Panc1 (cell line): ENCODE data around the gene CWC22. TPM values are rescaled to one million over a fixed set of nuclear protein-coding genes. Genes with fewer than 3 reads are reported as not detected.

ENCODE experiments used
- ATAC-seq: fragments of 200-7000 bp; cut with Tn5 transposase; 2 replicates; pipeline ENCODE4 v1.9.1; 2020; ENCODE audit warnings: mild to moderate bottlenecking, moderate library complexity
- BruUV-seq: library from RNA; stranded (reverse); fragments of 400-500 nt; replicated peaks from 2 replicates; lab custom pipeline; 2021; lab: Mats Ljungman, UMichigan
- CTCF ChIA-PET: fragments of 300-600 bp; sonication (Branson Sonifier 250); formaldehyde crosslinking; loops from one replicate; lab custom pipeline; 2022; ENCODE audit warnings: antibody characterized with exemption; lab: Charles Lee
- POLR2A ChIA-PET: fragments of 300-600 bp; sonication (Branson Sonifier 250); formaldehyde crosslinking; loops from one replicate; lab custom pipeline; 2022; ENCODE audit warnings: antibody characterized with exemption; lab: Charles Lee
- DNase-seq: peaks from one replicate; pipeline ENCODE4 v3.0.0-alpha.2; 2010; ENCODE audit warnings: low read depth, low spot score
- H3K27ac ChIP-seq: 2 replicates; pipeline ENCODE4 v1.5.1; 2011; ENCODE audit warnings: mild to moderate bottlenecking, low read length, inconsistent platforms
- H3K27me3 ChIP-seq: fragments of 200-500 bp; sonication (Bioruptor generic); 2 replicates; pipeline ENCODE4 v1.6.0; 2014; ENCODE audit warnings: low read length, inconsistent platforms; ENCODE audit not compliant: control insufficient read depth, insufficient read depth
- H3K36me3 ChIP-seq: fragments of 200-500 bp; sonication (Bioruptor generic); 2 replicates; pipeline ENCODE4 v1.5.1; 2014; ENCODE audit warnings: inconsistent platforms, mild to moderate bottlenecking, low read length, moderate library complexity; ENCODE audit not compliant: control insufficient read depth, insufficient read depth
- H3K4me1 ChIP-seq: 2 replicates; pipeline ENCODE4 v1.5.1; 2011; ENCODE audit warnings: inconsistent platforms, mild to moderate bottlenecking, low read length, moderate library complexity; ENCODE audit not compliant: control insufficient read depth, insufficient read depth
- H3K4me3 ChIP-seq, 2 experiments: 2 replicates each; pipeline ENCODE4 v1.5.1; 2011 to 2012; ENCODE audit warnings: low read depth in 2 of 2, low read length in 2 of 2, mild to moderate bottlenecking in 2 of 2, inconsistent platforms in 1 of 2, moderate library complexity in 1 of 2
- H3K9me3 ChIP-seq: fragments of 200-500 bp; sonication (Bioruptor generic); 2 replicates; pipeline ENCODE4 v1.5.1; 2014; ENCODE audit warnings: low read depth, mild to moderate bottlenecking, inconsistent platforms, low read length, moderate library complexity; ENCODE audit not compliant: control insufficient read depth, insufficient read depth
- CTCF ChIP-seq: fragments of 450-650 bp; IDR thresholded peaks from 2 replicates; pipeline ENCODE4 v1.5.1; 2017; ENCODE audit warnings: mild to moderate bottlenecking
- POLR2AphosphoS5 ChIP-seq: IDR thresholded peaks from 2 replicates; pipeline ENCODE4 v1.6.1; 2012; ENCODE audit warnings: mild to moderate bottlenecking, low read depth, low read length, moderate library complexity
- REST ChIP-seq, 2 experiments: IDR thresholded peaks; 2 replicates each; pipeline ENCODE4 v1.6.1; 2011 to 2012; ENCODE audit warnings: low read depth in 2 of 2, control low read depth in 1 of 2, low read length in 1 of 2, mild to moderate bottlenecking in 1 of 2, moderate library complexity in 1 of 2; ENCODE audit not compliant: insufficient read depth in 1 of 2
- SIN3A ChIP-seq: IDR thresholded peaks from 2 replicates; pipeline ENCODE4 v1.6.1; 2012; ENCODE audit warnings: low read depth, mild to moderate bottlenecking, low read length, moderate library complexity, borderline replicate concordance; ENCODE audit not compliant: insufficient read depth
- TCF7L2 ChIP-seq: IDR thresholded peaks from 2 replicates; pipeline ENCODE4 v1.6.1; 2011; ENCODE audit warnings: mild to moderate bottlenecking, low read depth, low read length, inconsistent platforms
- in situ Hi-C: cut with HindIII; loops from 2 replicates; pipeline ENCODE4 v1.10.0; 2016; ENCODE audit warnings: low sequenced_read_pairs, low pct_unique_long_range_greater_than_20kb
- intact Hi-C: fragments of 100-400 bp; cut with micrococcal nuclease; formaldehyde crosslinking; loops from one replicate; pipeline ENCODE4 v1.10.0; 2022; ENCODE audit not compliant: unreplicated experiment
- total RNA-seq: library from RNA; stranded (reverse); gene quantifications from one replicate; pipeline ENCODE4 v1.2.1, GENCODE V29; 2021; ENCODE audit not compliant: unreplicated experiment

The CWC22 gene
- total RNA-seq, 1 experiment from 2014 or later = 17.2 TPM

- intact Hi-C loops = no loop called here
- ChIA-PET POLR2A (no interaction called here), CTCF (no interaction called here)
- DNase-seq = no peak
- in situ Hi-C loops = no loop called here
- Histone ChIP-seq H3K9me3 (no peaks in the 10 kb centered on the region), H3K4me1 (no peaks in the 10 kb centered on the region), H3K27me3 (no peaks in the 10 kb centered on the region), H3K4me3 (no peak overlapping the region), H3K36me3 (no peaks in the 10 kb centered on the region), H3K27ac (no peak overlapping the region)
- ATAC-seq = no peak
- TF ChIP-seq REST (IDR thresholded peaks at IDR 0.05; ENCODE audit: insufficient read depth in 1 of 2, low read depth in 2 of 2, low read length in 1 of 2) (no peak), CTCF (no peak), SIN3A (no peak), TCF7L2 (no peak), POLR2AphosphoS5 (no peak)
- BruUV-seq = no TSS peak
Observed at GRCh38 chr2:180050246-180050645, 43.1 kb upstream of the CWC22 start.

- ATAC-seq (no peak), DNase-seq (no peak)
- CTCF ChIA-PET = no interaction called here
- Histone ChIP-seq H3K9me3 (no peaks in the 10 kb centered on the region), H3K27me3 (no peaks in the 10 kb centered on the region), H3K4me1 (no peaks in the 10 kb centered on the region), H3K4me3 (no peak overlapping the region), H3K27ac (no peak overlapping the region), H3K36me3 (no peaks in the 10 kb centered on the region)
- in situ Hi-C loops = no loop called here
- TF ChIP-seq POLR2AphosphoS5 (no peak), REST (IDR thresholded peaks at IDR 0.05; ENCODE audit: insufficient read depth in 1 of 2, low read depth in 2 of 2, low read length in 1 of 2) (no peak), SIN3A (no peak), TCF7L2 (no peak), CTCF (no peak)
- POLR2A ChIA-PET = no interaction called here
- no TSS peak for BruUV-seq
- intact Hi-C loops = no loop called here
Observed at GRCh38 chr2:180048251-180048650, 41.2 kb upstream of the CWC22 start.
